B cell (primary cell): Measurements from ENCODE around the gene BICDL2. TPM values are rescaled to one million over a fixed set of nuclear protein-coding genes. Genes with fewer than 3 reads are reported as not detected.

Experiments
- ATAC-seq: fragments of 200-7000 bp; cut with Tn5 transposase; one replicate; pipeline ENCODE4 v1.10.0; 2021; ENCODE audit warnings: low read depth, mild to moderate bottlenecking, moderate number of reproducible peaks, moderate library complexity
- CTCF ChIA-PET: fragments of 350-600 bp; sonication (Branson Sonifier 250); formaldehyde crosslinking; loops from one replicate; lab custom pipeline; 2021; ENCODE audit warnings: antibody characterized with exemption, inconsistent platforms; lab: Charles Lee
- POLR2A ChIA-PET: fragments of 350-600 bp; sonication (Branson Sonifier 250); formaldehyde crosslinking; loops from one replicate; lab custom pipeline; 2021; ENCODE audit warnings: antibody characterized with exemption; lab: Charles Lee
- DNase-seq: peaks from one replicate; pipeline ENCODE4 v3.0.0; 2013
- H2AFZ ChIP-seq: 2 replicates; pipeline ENCODE4 v1.6.1; 2012; ENCODE audit warnings: mild to moderate bottlenecking, low read depth, low read length; ENCODE audit not compliant: insufficient read depth, poor library complexity, severe bottlenecking
- H3K27ac ChIP-seq, 2 donors: 1 replicate in 1 of 2; 2 replicates in 1 of 2; pipeline ENCODE4 v1.5.1; 2012 to 2013; ENCODE audit warnings: low read length in 2 of 2, mild to moderate bottlenecking in 2 of 2, moderate library complexity in 1 of 2
- H3K27me3 ChIP-seq, 4 experiments: fragments of 200-600 bp in 1 of 4; sonication (generic) in 1 of 4; replicated peaks in 1 of 4; 1 replicate in 2 of 4; 2 replicates in 2 of 4; pipeline versions ENCODE4 v1.6.1 to v1.7.0; 2013 to 2016; ENCODE audit warnings: low read length in 3 of 4, mild to moderate bottlenecking in 2 of 4, mixed read lengths in 1 of 4, moderate library complexity in 1 of 4; ENCODE audit not compliant: insufficient read depth in 4 of 4, control insufficient read depth in 3 of 4; ENCODE audit errors: control extremely low read depth in 1 of 4
- H3K36me3 ChIP-seq, 2 experiments: replicated peaks in 1 of 2; 1 replicate in 1 of 2; 2 replicates in 1 of 2; pipeline versions ENCODE4 v1.6.1 to v1.7.1; 2013; ENCODE audit warnings: low read length in 1 of 2; ENCODE audit not compliant: insufficient read depth in 2 of 2, control insufficient read depth in 1 of 2; ENCODE audit errors: control extremely low read depth in 1 of 2, extremely low read depth in 1 of 2
- H3K4me1 ChIP-seq, 2 donors: fragments of 200-600 bp in 1 of 2; sonication (generic) in 1 of 2; 1 replicate in 1 of 2; 2 replicates in 1 of 2; pipeline versions ENCODE4 v1.5.1 to v1.6.1; 2013 to 2017; ENCODE audit warnings: low read length in 2 of 2; ENCODE audit not compliant: control insufficient read depth in 2 of 2, insufficient read depth in 2 of 2
- H3K4me2 ChIP-seq: replicated peaks from 2 replicates; pipeline ENCODE3; 2012; ENCODE audit warnings: mild to moderate bottlenecking, low read depth, low read length; ENCODE audit not compliant: poor library complexity, severe bottlenecking
- H3K4me3 ChIP-seq, 5 experiments: fragments of 200-600 bp in 1 of 5; sonication (generic) in 1 of 5; 1 replicate in 3 of 5; 2 replicates in 2 of 5; pipeline versions ENCODE4 v1.5.1 to v1.7.0; 2011 to 2016; ENCODE audit warnings: low read length in 4 of 5, mild to moderate bottlenecking in 4 of 5, low read depth in 2 of 5, control low read depth in 1 of 5, moderate library complexity in 1 of 5; ENCODE audit not compliant: insufficient read depth in 1 of 5; ENCODE audit errors: control extremely low read depth in 1 of 5, extremely low read depth in 1 of 5
- H3K79me2 ChIP-seq: fragments of 200-600 bp; sonication (generic); one replicate; pipeline ENCODE4 v1.6.0; 2016; ENCODE audit warnings: low read length; ENCODE audit not compliant: control insufficient read depth, insufficient read depth
- H3K9ac ChIP-seq: fragments of 200-600 bp; sonication (generic); 2 replicates; pipeline ENCODE4 v1.6.1; 2017; ENCODE audit warnings: mild to moderate bottlenecking, low read length, moderate library complexity
- H3K9me3 ChIP-seq, 3 donors: one replicate each; pipeline versions ENCODE4 v1.6.1 to v1.7.1; 2013; ENCODE audit warnings: low read length in 2 of 3; ENCODE audit not compliant: control insufficient read depth in 2 of 3, insufficient read depth in 1 of 3; ENCODE audit errors: control extremely low read depth in 1 of 3
- H4K20me1 ChIP-seq: 2 replicates; pipeline ENCODE4 v1.6.0; 2012; ENCODE audit warnings: mild to moderate bottlenecking, low read length; ENCODE audit not compliant: insufficient read depth, control insufficient read depth, poor library complexity, severe bottlenecking
- H3K27ac Mint-ChIP-seq: one replicate; pipeline ENCODE4 v1.8.0; 2021; ENCODE audit warnings: mixed read lengths
- H3K27me3 Mint-ChIP-seq: one replicate; pipeline ENCODE4 v1.8.0; 2021; ENCODE audit warnings: mixed read lengths
- H3K4me1 Mint-ChIP-seq: one replicate; pipeline ENCODE4 v1.8.0; 2021; ENCODE audit warnings: mixed read lengths
- H3K4me3 Mint-ChIP-seq: one replicate; pipeline ENCODE4 v1.8.0; 2021; ENCODE audit warnings: mixed read lengths
- H3K9me3 Mint-ChIP-seq: one replicate; pipeline ENCODE4 v1.8.0; 2022; ENCODE audit warnings: mixed read lengths; ENCODE audit not compliant: insufficient read depth
- EZH2 ChIP-seq: IDR thresholded peaks from 2 replicates; pipeline ENCODE4 v1.6.1; 2012; ENCODE audit warnings: borderline replicate concordance, low read depth, mild to moderate bottlenecking, moderate library complexity, low read length; ENCODE audit not compliant: insufficient read depth, poor library complexity, severe bottlenecking
- WGBS: methylation state at CpG from one replicate; pipeline ENCODE4 v1.1.5; 2013; ENCODE audit warnings: missing lambda C conversion rate; ENCODE audit not compliant: insufficient coverage; 5-methylcytosine and 5-hydroxymethylcytosine counted together
- intact Hi-C: fragments of 100-400 bp; cut with micrococcal nuclease; formaldehyde crosslinking; loops from one replicate; pipeline ENCODE4 v1.10.0; 2022
- polyA plus RNA-seq: library from polyadenylated mRNA; depleted of rRNA; stranded (reverse); fragments of >200 nt; gene quantifications from 2 replicates; pipeline ENCODE4 v1.2.3, GENCODE V29; 2012
- total RNA-seq, 2 donors: library from RNA; stranded (reverse); fragments of 120-200 nt in 1 of 2; gene quantifications; 1 replicate in 1 of 2; 2 replicates in 1 of 2; pipeline versions ENCODE4 v1.2.3 to v1.2.4, GENCODE V29; 2013 to 2022
- TF ChIP-seq, protein P1 (sequence below): fragments of 200-600 bp; IDR thresholded peaks from one replicate; pipeline ENCODE4 v1.8.0; 2022; ENCODE audit warnings: antibody characterized with exemption, mild to moderate bottlenecking

BICDL2 gene
- total and polyA plus RNA-seq, 2 donors (not counting 1 experiment from before 2014, with no cell fraction given), result 0.20 TPM; not detected in 1

DNA sequence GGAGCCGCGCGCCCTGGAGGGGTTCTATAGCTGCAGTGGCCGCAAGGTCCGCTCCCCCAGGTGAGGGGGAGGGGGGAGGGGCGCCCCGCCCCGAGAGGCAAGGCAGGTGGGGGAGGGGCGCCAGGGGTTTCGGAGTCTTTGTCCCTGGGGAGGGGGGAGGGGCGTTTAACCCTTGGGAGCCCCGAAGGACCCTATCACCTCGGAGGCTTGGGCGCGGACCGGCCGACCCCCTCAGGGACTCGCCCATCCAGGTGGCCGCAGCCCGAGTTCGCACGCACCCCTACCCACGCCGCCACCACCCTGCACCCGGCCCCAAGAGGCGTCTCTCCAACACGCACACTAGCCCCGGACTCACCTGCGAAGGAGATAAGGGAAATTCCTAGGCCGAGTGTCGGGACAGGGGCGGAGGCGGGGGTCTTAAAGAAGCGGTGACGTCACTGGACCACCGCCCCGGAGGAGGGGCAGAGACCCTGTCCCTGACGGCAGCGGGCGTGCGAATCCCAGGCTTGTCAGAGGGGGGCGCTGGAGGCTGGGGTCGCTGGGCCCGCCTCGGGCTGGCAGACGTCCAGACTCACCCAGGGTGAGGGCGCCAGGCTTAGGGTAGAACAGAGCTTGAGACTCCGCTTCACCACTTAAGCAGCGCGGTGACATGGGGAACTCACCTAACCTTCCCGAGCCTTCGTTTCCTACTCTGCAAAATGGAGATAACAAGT lies 18.8 kb downstream of the BICDL2 start, which contains the start of gene CLDN6:
CLDN6 (minus strand) TSS at position 390 of the 713 bp plus-strand sequence. CDS start 2,162 bp downstream, outside the sequence.
- POLR2A ChIA-PET, result no interaction called here
- no peak for TF ChIP-seq EZH2
- TF ChIP-seq, protein P1, sequence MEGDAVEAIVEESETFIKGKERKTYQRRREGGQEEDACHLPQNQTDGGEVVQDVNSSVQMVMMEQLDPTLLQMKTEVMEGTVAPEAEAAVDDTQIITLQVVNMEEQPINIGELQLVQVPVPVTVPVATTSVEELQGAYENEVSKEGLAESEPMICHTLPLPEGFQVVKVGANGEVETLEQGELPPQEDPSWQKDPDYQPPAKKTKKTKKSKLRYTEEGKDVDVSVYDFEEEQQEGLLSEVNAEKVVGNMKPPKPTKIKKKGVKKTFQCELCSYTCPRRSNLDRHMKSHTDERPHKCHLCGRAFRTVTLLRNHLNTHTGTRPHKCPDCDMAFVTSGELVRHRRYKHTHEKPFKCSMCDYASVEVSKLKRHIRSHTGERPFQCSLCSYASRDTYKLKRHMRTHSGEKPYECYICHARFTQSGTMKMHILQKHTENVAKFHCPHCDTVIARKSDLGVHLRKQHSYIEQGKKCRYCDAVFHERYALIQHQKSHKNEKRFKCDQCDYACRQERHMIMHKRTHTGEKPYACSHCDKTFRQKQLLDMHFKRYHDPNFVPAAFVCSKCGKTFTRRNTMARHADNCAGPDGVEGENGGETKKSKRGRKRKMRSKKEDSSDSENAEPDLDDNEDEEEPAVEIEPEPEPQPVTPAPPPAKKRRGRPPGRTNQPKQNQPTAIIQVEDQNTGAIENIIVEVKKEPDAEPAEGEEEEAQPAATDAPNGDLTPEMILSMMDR, result no peak
- no peak for ATAC-seq
- Histone ChIP-seq H3K4me2 (peak within 1 kb of the TSS; percentile 19), H3K9me3 (peaks cover 0 to 4% (median 0%) of the 10 kb centered on the region in 3 donors), H3K4me1 (peaks cover 27 to 41% of the 10 kb centered on the region in 2 donors), H3K9ac (no peak within 1 kb of the TSS), H3K4me3 (no peak within 1 kb of the TSS), H3K36me3 (no peaks in the 10 kb centered on the region), H3K27ac (no peak within 1 kb of the TSS), H2AFZ (no peak within 1 kb of the TSS), H3K79me2 (no peaks in the 10 kb centered on the region), H4K20me1 (no peaks in the 10 kb centered on the region), H3K27me3 (peaks cover 0 to 19% (median 8%) of the 10 kb centered on the region in 4 experiments)
- intact Hi-C loops, result no loop called here
- Mint-ChIP-seq H3K27me3 (peaks cover 22% of the 10 kb centered on the region), H3K9me3 (no peaks in the 10 kb centered on the region), H3K27ac (peak within 1 kb of the TSS; percentile 41), H3K4me3 (no peak within 1 kb of the TSS), H3K4me1 (peaks cover 31% of the 10 kb centered on the region)
- no peak for DNase-seq
- WGBS, result 15% methylated on average over 35 of the region's 52 CpGs
- CTCF ChIA-PET, result interaction anchor here (1.0 kb wide), 1 partner anchor 14 kb away, joined by 4 read pairs; no protein-coding TSS in a partner anchor

- peaks cover 25% of the 10 kb centered on the region for H3K4me1 Mint-ChIP-seq
- H4K20me1 ChIP-seq, result no peaks in the 10 kb centered on the region
- WGBS, result 95% methylated on average over 20 of the region's 20 CpGs
- ChIA-PET POLR2A (no interaction called here), CTCF (no interaction called here)
- peaks cover 21 to 35% of the 10 kb centered on the region in 2 donors for H3K4me1 ChIP-seq
- H3K9me3 Mint-ChIP-seq, result no peaks in the 10 kb centered on the region
- no peak overlapping the region for H2AFZ ChIP-seq
- H3K36me3 ChIP-seq, result no peaks in the 10 kb centered on the region
- H3K27ac Mint-ChIP-seq, result no peak overlapping the region
- no peak overlapping the region for H3K9ac ChIP-seq
- H3K27ac ChIP-seq, result no peak overlapping the region
- peaks cover 0 to 20% (median 10%) of the 10 kb centered on the region in 4 experiments for H3K27me3 ChIP-seq
- H3K9me3 ChIP-seq, result peaks cover 0 to 4% (median 0%) of the 10 kb centered on the region in 3 donors
- no peak for ATAC-seq
- intact Hi-C loops, result no loop called here
- no peak overlapping the region for H3K4me3 Mint-ChIP-seq
- no peak for DNase-seq
- TF ChIP-seq, protein P1, result no peak
- TF ChIP-seq EZH2, result no peak
- no peak overlapping the region for H3K4me2 ChIP-seq
- no peaks in the 10 kb centered on the region for H3K79me2 ChIP-seq
- peaks cover 22% of the 10 kb centered on the region for H3K27me3 Mint-ChIP-seq
- no peak overlapping the region for H3K4me3 ChIP-seq
Measured at GRCh38 chr16:3017344-3017743, 19.4 kb downstream of the BICDL2 start.
